ENCODE results near the gene UNC13D.

The UNC13D gene

DNA sequence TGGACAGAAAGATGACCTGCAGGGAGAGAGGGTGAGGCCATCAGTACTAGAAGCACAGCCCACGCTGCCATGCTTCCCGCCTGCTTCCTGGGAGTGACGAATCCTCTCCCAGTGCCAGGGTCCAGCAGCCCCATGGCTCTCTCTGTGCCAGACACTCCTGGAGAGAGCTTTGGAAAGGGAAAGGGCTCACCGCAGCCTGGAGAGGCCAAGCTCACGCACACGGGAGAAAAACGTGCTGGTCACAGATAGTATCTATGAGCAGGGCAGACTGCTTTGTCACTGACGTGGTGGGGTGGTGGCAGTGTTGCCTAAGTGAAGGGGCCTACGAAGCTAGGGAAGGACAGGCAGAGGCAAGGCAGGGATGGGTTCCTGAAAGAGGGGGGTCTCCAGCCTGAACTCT lies 5.5 kb upstream of the UNC13D start:
- DNase-seq = no peak

GRCh38 chr17:75849279-75849646 lies 5.1 kb upstream of the UNC13D start:
- DNase-seq = no peak

DNA sequence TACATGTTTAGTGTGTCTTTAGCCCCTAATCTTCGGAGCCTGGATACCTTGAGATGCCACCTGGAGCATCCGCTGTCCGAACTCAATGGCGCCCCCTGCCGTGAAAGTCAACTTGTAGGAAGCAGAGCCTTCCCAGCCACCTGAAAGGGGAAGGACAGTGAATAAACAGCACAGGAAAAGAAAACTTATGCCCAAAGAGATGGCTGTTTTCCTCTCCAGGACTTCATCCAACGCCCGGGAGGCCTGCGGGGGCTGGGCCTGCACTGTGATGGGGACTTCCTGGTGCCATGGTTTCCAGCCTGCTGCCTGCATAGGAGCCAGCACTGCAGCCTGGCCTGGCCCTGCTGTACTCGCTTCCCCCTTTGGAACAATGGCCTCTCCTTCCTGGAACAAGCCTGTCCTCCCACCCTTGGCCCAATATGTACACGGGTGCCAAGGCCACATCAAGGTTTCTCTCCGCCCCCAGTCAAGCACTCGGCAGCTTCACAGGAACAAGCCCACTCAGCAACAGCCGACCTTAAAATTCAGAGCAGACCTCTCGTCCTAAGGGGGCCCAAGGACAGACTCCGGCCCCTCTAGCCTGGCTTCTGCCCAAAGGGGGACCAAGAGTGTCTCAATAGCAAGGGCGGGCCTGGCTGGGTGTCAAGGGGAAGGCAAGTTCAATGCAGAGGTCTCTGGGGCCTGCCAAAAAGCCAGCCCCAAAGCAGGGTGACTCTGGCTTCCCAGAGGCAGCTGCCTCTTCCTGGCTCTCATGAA lies 4.5 kb upstream of the UNC13D start:
- no peak for DNase-seq

- DNase-seq = no peak
Measured at GRCh38 chr17:75847614-75848522, 3.7 kb upstream of the UNC13D start.

DNA sequence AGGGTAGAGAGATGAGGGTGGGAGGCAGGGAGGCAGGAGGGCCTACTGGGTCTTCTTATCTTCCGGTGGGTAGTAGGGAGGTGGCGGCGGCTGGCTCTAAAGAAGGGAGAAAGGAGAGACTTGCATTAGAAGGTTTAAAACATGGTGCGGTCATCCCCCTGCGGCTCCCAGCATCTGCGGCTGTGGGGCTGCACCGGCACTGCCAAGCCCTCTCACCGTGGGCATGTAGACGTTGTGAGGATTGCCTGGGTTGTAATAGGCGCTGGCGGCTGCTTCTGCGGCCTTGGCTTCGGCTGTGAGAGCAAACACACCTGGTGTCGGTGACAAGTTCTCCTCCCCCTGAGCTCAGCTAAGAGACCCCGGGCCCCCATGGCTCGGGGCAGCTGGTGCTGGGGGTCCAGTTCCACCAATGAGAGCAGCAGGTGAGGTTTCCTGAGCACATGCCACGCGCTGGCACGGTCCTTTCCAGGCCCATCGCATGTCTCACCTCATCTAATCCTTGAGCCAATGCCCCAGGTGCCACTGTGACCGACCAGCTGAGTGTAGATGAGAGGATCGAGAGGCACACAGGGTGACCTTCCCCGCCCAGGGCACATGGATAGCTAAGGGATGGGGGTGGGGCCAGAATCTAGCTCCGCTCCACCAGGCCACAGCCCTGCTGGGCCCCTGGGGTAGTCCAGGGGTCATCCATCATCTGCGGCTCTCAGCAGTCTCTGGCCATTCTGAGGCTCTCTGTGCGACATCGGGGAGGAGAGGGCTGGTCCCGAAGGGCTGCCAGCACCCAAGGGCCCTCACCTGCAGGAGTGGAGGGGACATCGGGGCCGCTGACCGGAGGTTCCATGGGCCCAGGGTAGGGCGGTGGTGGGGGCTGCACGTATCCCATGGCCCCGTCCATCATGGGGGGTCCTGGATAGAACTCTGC lies 2.7 kb upstream of the UNC13D start:
- no peak for DNase-seq

DNA sequence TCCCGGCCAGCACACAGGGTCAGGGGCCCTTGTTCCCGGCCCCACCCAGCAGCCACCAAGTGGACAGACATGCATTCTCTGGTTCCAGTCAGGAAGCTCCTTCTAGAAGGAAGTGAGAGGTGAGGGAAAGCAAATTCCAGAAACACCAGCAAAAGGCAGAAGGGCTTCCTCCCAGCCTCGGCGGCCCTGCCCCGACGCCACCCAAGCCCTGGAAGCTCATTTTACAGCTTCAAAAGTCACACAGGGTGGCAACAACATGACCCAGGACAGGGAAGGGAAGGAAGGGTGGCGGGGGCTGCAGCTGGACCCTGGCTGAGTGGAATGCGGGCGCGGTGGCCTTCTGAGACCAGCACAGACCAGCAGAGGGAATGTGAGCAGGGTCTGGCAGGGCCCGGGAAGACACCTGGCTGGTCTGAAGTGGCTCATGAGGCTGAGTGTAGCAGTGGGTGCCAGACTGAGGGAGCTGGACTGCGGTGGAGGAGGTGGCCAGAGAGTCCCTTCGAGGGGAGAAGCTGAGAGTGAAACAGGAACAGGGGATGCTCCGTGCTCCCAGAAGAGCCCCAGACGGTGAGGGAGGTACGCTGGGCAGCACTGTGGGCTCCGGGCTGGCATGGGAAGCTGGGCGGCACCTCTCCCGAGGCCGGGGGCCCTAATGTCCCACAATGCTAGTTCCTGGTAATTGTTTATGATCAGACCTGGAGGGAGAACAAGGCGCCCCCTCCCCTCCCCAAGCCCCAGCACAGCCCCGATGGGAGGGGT lies 1.9 kb upstream of the UNC13D start:
- DNase-seq = no peak

DNA sequence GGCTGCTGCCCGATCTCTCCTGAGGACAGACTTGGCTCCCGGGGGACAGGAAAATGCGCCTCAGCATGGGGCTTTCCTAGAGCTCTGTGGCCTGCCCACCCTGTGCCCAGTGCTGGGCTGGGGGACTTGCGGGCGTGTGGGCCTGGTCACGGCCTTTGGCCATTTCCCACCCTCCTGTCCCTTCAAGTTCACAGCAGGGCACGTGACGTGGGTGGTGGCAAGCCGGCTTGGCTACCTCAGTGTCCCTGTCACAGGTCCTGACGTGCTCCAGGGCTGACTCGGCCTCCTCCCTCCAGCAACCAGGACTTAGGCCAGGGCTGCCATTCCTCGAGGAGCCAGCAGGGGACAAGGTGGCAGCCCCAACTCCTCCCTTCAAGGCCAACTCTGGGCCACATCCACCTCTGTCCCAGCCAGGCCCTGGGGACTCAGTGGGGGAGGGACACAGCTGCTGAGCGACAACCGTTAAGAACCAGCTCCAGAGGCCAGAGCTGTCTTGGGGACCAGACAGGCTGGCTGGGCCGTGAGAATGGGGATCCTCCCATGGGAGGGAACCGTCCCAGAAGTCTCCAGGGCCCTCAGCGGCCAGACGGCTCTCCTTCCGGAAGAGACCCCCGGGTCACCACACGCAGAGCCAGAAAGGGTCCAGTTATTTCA lies 981 bp upstream of the UNC13D start:
- no peak for DNase-seq

- no peak for DNase-seq
Measured at GRCh38 chr17:75844530-75845057, 390 bp upstream of the UNC13D start.

DNA sequence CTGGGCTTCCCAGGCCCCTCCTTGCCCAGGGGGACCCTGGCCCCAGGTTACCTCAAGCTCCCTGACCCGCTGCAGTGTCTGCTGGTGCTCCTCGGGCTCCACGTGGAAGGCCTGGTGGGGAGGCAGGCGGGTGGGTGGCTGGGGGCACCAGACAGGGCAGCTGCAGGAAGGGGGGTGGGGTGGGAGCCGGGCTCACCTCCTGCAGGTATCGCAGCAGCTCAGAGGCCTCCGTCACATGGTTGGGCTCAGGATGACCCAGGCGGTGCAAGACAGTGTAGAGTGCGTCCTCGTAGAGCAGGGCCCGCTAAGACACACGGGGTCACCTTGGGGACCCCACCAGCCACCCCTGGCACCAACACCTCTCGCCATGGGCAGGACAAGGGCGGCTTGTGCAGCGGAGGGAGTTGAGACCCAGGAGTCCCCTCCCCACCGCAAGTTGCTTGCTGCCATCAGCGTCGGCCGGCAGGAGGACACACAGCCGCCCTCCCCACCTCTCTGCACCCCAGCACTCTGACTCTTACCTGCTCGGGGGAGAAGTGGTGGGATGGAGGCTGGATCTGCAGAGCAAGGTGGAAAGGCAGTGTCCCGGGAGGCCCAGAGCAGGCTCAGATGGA lies 1.1 kb downstream of the UNC13D start:
- DNase-seq = no peak

- DNase-seq = no peak
Measured at GRCh38 chr17:75842411-75842810, 1.8 kb downstream of the UNC13D start.

GRCh38 chr17:75840799-75841164 lies 3.4 kb downstream of the UNC13D start:
- no peak for DNase-seq

DNA sequence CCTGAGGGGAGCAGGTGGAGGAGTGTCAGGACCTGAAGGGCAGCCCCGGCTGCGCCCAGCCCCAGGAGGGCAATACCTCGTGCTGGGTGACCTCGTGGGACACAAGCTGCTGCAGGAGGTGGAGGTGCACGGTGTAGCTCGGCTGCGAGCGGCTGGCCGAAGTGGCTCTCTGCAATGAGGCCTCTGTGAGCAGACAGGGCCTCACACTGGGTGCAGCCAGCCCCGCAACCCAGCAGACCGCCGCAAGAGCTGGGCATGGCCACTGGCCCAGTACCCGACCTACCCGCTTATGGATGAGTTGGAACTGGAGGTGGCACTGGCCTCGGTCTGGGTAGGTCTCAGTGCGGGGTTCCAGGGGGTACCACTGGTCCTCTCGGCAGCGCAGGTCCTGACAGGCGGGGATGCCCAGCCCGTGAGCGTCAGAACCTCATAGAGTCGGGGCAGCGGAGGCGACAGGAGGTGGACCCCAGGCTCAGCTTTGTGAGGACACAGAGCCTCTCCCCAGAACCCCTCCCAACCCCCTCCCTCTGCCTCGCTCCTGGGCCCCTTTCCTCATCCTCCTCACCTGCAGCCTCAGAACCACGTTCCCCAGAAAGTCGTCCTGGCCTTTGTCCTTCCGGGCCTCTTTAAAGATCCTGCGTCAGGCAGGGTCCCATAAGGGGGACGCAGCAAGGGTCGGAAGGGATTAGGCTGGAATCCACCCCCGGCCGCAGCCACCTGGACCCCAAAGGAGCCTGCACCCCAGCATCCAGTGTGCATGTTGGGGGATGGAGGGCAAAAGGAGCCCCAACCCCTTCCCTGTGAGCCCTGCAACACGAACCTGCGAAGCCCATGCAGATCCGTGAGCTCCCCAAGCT lies 4.0 kb downstream of the UNC13D start:
- no peak for DNase-seq

- DNase-seq = no peak
Measured at GRCh38 chr17:75838410-75838809, 5.8 kb downstream of the UNC13D start.

- DNase-seq = no peak
Measured at GRCh38 chr17:75837899-75838298, 6.3 kb downstream of the UNC13D start.

DNA sequence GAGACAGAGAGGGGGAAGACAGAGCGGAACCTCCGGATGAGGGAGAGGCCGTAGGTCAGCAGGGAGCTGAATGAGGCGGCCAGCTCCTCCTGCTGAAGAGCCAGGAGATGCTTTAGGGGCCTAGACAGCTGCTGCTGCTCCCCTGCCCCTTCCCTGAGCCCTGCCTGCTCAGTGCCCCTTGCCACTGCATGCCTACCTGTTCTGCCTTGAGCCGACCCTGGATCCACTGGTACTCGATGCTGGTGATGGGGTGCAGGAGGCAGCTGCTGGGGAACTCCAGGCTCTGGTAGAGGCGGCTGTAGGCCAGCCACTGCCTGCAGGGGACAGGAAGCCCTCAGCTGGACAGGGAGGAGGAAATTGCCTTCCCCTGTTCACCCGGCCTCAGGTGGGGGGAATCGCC lies 7.6 kb downstream of the UNC13D start:
- no peak for DNase-seq

DNA sequence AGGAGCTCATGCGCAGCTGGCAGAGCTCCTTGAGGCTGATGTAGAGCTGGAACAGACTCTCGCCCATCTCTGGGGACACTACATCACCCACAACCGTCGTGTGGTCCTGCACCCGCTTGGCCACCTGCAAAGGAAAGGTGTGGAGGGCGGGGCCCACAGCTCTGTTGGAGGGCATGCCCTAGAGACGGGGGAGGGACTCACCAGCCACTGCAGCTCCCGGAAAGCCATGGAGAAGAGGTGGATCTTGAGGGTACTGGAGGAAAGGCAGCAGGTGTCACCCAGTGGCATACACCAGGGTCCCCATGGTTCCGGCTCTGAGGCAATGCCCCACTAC lies 8.6 kb downstream of the UNC13D start:
- DNase-seq = no peak

DNA sequence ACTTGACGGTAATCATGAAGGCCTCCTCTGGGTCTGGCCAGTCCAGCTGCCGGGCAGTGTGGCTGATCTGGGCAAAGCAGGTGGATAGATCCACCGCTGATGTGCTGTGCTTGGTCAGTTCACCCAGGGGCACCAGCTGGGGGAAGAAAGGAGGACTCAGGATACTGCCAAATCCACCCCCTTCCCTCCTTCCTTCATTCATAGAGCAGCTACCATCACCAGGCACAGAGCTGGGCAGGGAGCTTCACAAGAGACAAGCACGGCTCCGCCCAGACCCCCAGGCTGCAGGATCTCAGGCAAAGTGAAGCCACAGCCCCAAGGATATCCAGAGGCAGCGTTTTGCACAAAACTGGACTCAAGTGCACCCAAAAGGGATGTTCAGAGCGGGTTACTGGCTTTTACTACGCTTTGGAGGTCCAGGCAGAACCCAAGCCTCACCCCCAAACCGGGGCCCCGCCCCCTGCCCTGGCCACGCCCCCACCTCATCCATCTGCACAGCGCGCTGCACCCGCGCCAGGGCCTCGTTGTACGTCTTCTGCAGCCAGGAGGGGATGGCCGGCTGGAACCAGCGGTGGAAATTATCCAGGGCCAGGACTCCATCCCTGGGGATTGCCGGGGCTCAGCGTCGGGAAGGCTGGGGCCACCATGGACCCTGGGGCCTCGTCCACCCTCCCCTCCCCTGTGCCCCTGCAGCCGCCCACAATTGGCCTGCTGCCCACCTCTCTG lies 9.1 kb downstream of the UNC13D start:
- no peak for DNase-seq

- no peak for DNase-seq
Measured at GRCh38 chr17:75834279-75834920, 9.8 kb downstream of the UNC13D start.
